MM.1S (cell line): ENCODE data around the gene LRRC42.

Experiments
- CTCF ChIP-seq: fragments of 300-600 bp; sonication (generic); IDR thresholded peaks from 2 replicates; pipeline ENCODE4 v1.5.1; 2016; ENCODE audit warnings: antibody characterized with exemption, low read length, mixed read lengths
- EZH2 ChIP-seq: fragments of 300-600 bp; sonication (generic); optimal IDR thresholded peaks from 2 replicates; pipeline ENCODE3; 2017; ENCODE audit warnings: low read depth, mild to moderate bottlenecking, antibody characterized with exemption, low read length, mixed read lengths
- EZH2phosphoT487 ChIP-seq: fragments of 300-600 bp; sonication (generic); IDR thresholded peaks from 2 replicates; pipeline ENCODE4 v1.6.1; 2018; ENCODE audit warnings: antibody characterized with exemption, low read length

DNA sequence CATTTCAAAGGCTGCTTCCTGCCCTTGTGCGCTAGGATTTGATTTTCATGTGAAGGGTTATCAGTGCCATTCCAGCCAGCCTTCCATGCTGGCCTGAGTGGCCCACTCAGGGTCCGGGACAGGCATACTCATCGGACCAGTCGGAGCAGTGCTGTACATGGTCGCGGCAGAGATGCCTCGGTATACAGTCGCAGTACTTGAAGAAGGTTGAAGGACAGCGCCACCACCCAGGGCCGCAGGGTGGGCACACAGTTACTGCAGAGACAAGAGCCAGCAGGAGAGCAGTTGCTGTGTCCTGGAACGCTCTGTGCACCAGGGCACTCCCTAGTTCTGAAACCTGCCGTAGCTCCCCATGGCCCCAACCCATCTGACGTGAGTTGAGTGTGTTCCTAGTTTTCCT lies 62.7 kb downstream of the LRRC42 start:
- TF ChIP-seq EZH2 (no peak), CTCF (no peak), EZH2phosphoT487 (no peak)
